Activated T-helper 2 cell treated with anti-CD3 and anti-CD28 coated beads, Interferon-gamma antibody, Interleukin-2, Interleukin-4, amounts not matched to agents 10 μg/mL and 5 μg/mL and 100 μg/mL, durations not matched to agents 14 hours and 24 hours and 36 hours (primary cell): Measurements from ENCODE around the gene GSAP. TPM values are rescaled to one million over a fixed set of nuclear protein-coding genes. Genes with fewer than 3 reads are reported as not detected.
"Not testable (repeated sequence)": the region's sequence is repeated elsewhere in the genome, so short reads cannot be mapped to it uniquely, and the experiment has no call there.

ENCODE experiments used
- DNase-seq: peaks from one replicate; pipeline ENCODE4 v3.0.0; 2021; ENCODE audit warnings: low spot score
- H3K27ac Mint-ChIP-seq: one replicate; pipeline ENCODE4 v1.8.0; 2021; ENCODE audit warnings: mixed read lengths
- H3K27me3 Mint-ChIP-seq: one replicate; pipeline ENCODE4 v1.8.0; 2021; ENCODE audit warnings: low read depth, mixed read lengths
- H3K36me3 Mint-ChIP-seq: one replicate; pipeline ENCODE4 v1.8.0; 2021; ENCODE audit warnings: low read depth, mixed read lengths
- H3K4me1 Mint-ChIP-seq: one replicate; pipeline ENCODE4 v1.8.0; 2021; ENCODE audit warnings: low read depth, mixed read lengths
- H3K4me3 Mint-ChIP-seq: one replicate; pipeline ENCODE4 v1.8.0; 2021; ENCODE audit warnings: low read depth, mild to moderate bottlenecking, moderate library complexity, mixed read lengths
- H3K9me3 Mint-ChIP-seq: one replicate; pipeline ENCODE4 v1.8.0; 2021; ENCODE audit warnings: mixed read lengths
- intact Hi-C: fragments of 100-400 bp; cut with micrococcal nuclease; formaldehyde crosslinking; loops from one replicate; pipeline ENCODE4 v1.15.1; 2023
- total RNA-seq: library from RNA; stranded (reverse); gene quantifications from 2 replicates; pipeline ENCODE4 v1.2.3, GENCODE V29; 2022

GSAP gene
- total RNA-seq = 0.43 and 0.90 TPM in 2 replicates

GRCh38 chr7:77415823-77416620, at the start of gene GSAP:
Gene GSAP (minus strand): TSS chr7:77416349. CDS start chr7:77416321, 28 bp downstream.
- H3K36me3 Mint-ChIP-seq = no peaks in the 10 kb centered on the region
- no peaks in the 10 kb centered on the region for H3K9me3 Mint-ChIP-seq
- peak within 1 kb of the TSS; percentile 45 for H3K4me3 Mint-ChIP-seq
- DNase-seq = peak; percentile 29
- H3K27ac Mint-ChIP-seq = no peak within 1 kb of the TSS
- H3K4me1 Mint-ChIP-seq = peaks cover 25% of the 10 kb centered on the region
- peaks cover 36% of the 10 kb centered on the region for H3K27me3 Mint-ChIP-seq
- intact Hi-C loops = loop anchor here (5.0 kb wide), 4 partner anchors 34 to 149 kb away; partner anchors contain the start of gene PTPN12

GRCh38 chr7:77465256-77465655, 49.1 kb upstream of the GSAP start:
- Mint-ChIP-seq H3K4me3 (no peak overlapping the region), H3K4me1 (peaks cover 12% of the 10 kb centered on the region), H3K36me3 (no peaks in the 10 kb centered on the region), H3K27ac (no peak overlapping the region), H3K9me3 (no peaks in the 10 kb centered on the region), H3K27me3 (peaks cover 13% of the 10 kb centered on the region)
- no peak for DNase-seq
- intact Hi-C loops = loop anchor here (10.0 kb wide), 1 partner anchor 110 kb away; no protein-coding TSS in a partner anchor

GRCh38 chr7:77464589-77464988, 48.4 kb upstream of the GSAP start:
- Mint-ChIP-seq H3K4me1 (peaks cover 12% of the 10 kb centered on the region), H3K36me3 (no peaks in the 10 kb centered on the region), H3K27ac (no peak overlapping the region), H3K4me3 (no peak overlapping the region), H3K27me3 (peaks cover 13% of the 10 kb centered on the region), H3K9me3 (no peaks in the 10 kb centered on the region)
- intact Hi-C loops = loop anchor here (5.0 to 10.0 kb wide), 2 partner anchors 47 to 110 kb away; partner anchors contain the start of gene GSAP
- DNase-seq = no peak

GRCh38 chr7:77463632-77464031, 47.5 kb upstream of the GSAP start:
- H3K36me3 Mint-ChIP-seq = not testable (repeated sequence)
- H3K27me3 Mint-ChIP-seq = peaks cover 13% of the 10 kb centered on the region
- intact Hi-C loops = loop anchor here (5.0 to 10.0 kb wide), 2 partner anchors 46 to 109 kb away; partner anchors contain the start of gene GSAP

GRCh38 chr7:77461842-77462241, 45.7 kb upstream of the GSAP start:
- Mint-ChIP-seq H3K27ac (no peak overlapping the region), H3K9me3 (no peaks in the 10 kb centered on the region), H3K4me1 (peaks cover 12% of the 10 kb centered on the region), H3K4me3 (no peak overlapping the region), H3K36me3 (no peaks in the 10 kb centered on the region), H3K27me3 (peaks cover 22% of the 10 kb centered on the region)
- DNase-seq = no peak
- intact Hi-C loops = loop anchor here (5.0 to 10.0 kb wide), 2 partner anchors 45 to 107 kb away; partner anchors contain the start of gene GSAP

More at GRCh38 chr7:77463632-77464031, 47.5 kb upstream of the GSAP start:
- H3K4me3 Mint-ChIP-seq, H3K9me3 Mint-ChIP-seq, H3K27ac Mint-ChIP-seq, DNase-seq: not testable (repeated sequence)
- peaks cover 12% of the 10 kb centered on the region for H3K4me1 Mint-ChIP-seq

GRCh38 chr7:77461246-77461645, 45.1 kb upstream of the GSAP start:
- no peak overlapping the region for H3K27ac Mint-ChIP-seq
- no peaks in the 10 kb centered on the region for H3K36me3 Mint-ChIP-seq
- peaks cover 25% of the 10 kb centered on the region for H3K27me3 Mint-ChIP-seq
- H3K4me1 Mint-ChIP-seq = peaks cover 12% of the 10 kb centered on the region
- H3K9me3 Mint-ChIP-seq = no peaks in the 10 kb centered on the region
- H3K4me3 Mint-ChIP-seq = no peak overlapping the region
- intact Hi-C loops = loop anchor here (5.0 to 10.0 kb wide), 2 partner anchors 44 to 106 kb away; partner anchors contain the start of gene GSAP
- no peak for DNase-seq

GRCh38 chr7:77460057-77460486, 43.9 kb upstream of the GSAP start:
- no peak for DNase-seq
- Mint-ChIP-seq H3K4me1 (peaks cover 12% of the 10 kb centered on the region), H3K27me3 (peaks cover 26% of the 10 kb centered on the region), H3K9me3 (no peaks in the 10 kb centered on the region), H3K27ac (no peak overlapping the region), H3K36me3 (no peaks in the 10 kb centered on the region), H3K4me3 (no peak overlapping the region)
- intact Hi-C loops = loop anchor here (5.0 to 10.0 kb wide), 2 partner anchors 43 to 105 kb away; partner anchors contain the start of gene GSAP

- no peaks in the 10 kb centered on the region for H3K9me3 Mint-ChIP-seq
- H3K4me1 Mint-ChIP-seq = peaks cover 6% of the 10 kb centered on the region
- intact Hi-C loops = no loop called here
- no peak overlapping the region for H3K4me3 Mint-ChIP-seq
- DNase-seq = no peak
- H3K36me3 Mint-ChIP-seq = no peaks in the 10 kb centered on the region
- H3K27ac Mint-ChIP-seq = no peak overlapping the region
- H3K27me3 Mint-ChIP-seq = peaks cover 25% of the 10 kb centered on the region
Measured at GRCh38 chr7:77459311-77459726, 43.2 kb upstream of the GSAP start.

GRCh38 chr7:77458786-77459185, 42.6 kb upstream of the GSAP start:
- H3K4me1 Mint-ChIP-seq = peaks cover 3% of the 10 kb centered on the region
- no peak for DNase-seq
- H3K36me3 Mint-ChIP-seq = no peaks in the 10 kb centered on the region
- peaks cover 26% of the 10 kb centered on the region for H3K27me3 Mint-ChIP-seq
- no peak overlapping the region for H3K4me3 Mint-ChIP-seq
- H3K9me3 Mint-ChIP-seq = no peaks in the 10 kb centered on the region
- no peak overlapping the region for H3K27ac Mint-ChIP-seq
- intact Hi-C loops = no loop called here

- Mint-ChIP-seq H3K27ac (no peak overlapping the region), H3K4me3 (no peak overlapping the region), H3K4me1 (no peaks in the 10 kb centered on the region), H3K27me3 (peaks cover 27% of the 10 kb centered on the region), H3K9me3 (no peaks in the 10 kb centered on the region), H3K36me3 (no peaks in the 10 kb centered on the region)
- intact Hi-C loops = no loop called here
- no peak for DNase-seq
Measured at GRCh38 chr7:77457779-77458178, 41.6 kb upstream of the GSAP start.

GRCh38 chr7:77456696-77457095, 40.5 kb upstream of the GSAP start:
- intact Hi-C loops = no loop called here
- no peak for DNase-seq
- Mint-ChIP-seq H3K27ac (no peak overlapping the region), H3K27me3 (peaks cover 27% of the 10 kb centered on the region), H3K36me3 (no peaks in the 10 kb centered on the region), H3K9me3 (no peaks in the 10 kb centered on the region), H3K4me3 (no peak overlapping the region), H3K4me1 (no peaks in the 10 kb centered on the region)

- Mint-ChIP-seq H3K4me1 (no peaks in the 10 kb centered on the region), H3K9me3 (no peaks in the 10 kb centered on the region), H3K27me3 (peaks cover 23% of the 10 kb centered on the region), H3K4me3 (no peak overlapping the region), H3K27ac (no peak overlapping the region), H3K36me3 (no peaks in the 10 kb centered on the region)
- no peak for DNase-seq
- intact Hi-C loops = no loop called here
Measured at GRCh38 chr7:77455321-77455720, 39.2 kb upstream of the GSAP start.

- no peak for DNase-seq
- H3K27me3 Mint-ChIP-seq = peaks cover 23% of the 10 kb centered on the region
- no peak overlapping the region for H3K4me3 Mint-ChIP-seq
- intact Hi-C loops = no loop called here
- H3K4me1 Mint-ChIP-seq = no peaks in the 10 kb centered on the region
- H3K27ac Mint-ChIP-seq = no peak overlapping the region
- no peaks in the 10 kb centered on the region for H3K36me3 Mint-ChIP-seq
- H3K9me3 Mint-ChIP-seq = no peaks in the 10 kb centered on the region
Measured at GRCh38 chr7:77454802-77455201, 38.7 kb upstream of the GSAP start.
